Muscle of leg (tissue), 11 donors: Measurements from ENCODE around the gene BMPR1A. TPM values are rescaled to one million over a fixed set of nuclear protein-coding genes. Genes with fewer than 3 reads are reported as not detected.
"Not testable (repeated sequence)": the region's sequence is repeated elsewhere in the genome, so short reads cannot be mapped to it uniquely, and the experiment has no call there.

Source experiments
- DNase-seq: peaks from one replicate; pipeline ENCODE4 v3.0.0; 2013
- H3K27ac ChIP-seq: one replicate; pipeline ENCODE4 v1.5.1; 2013; ENCODE audit warnings: mild to moderate bottlenecking, low read length, control low read depth
- H3K27me3 ChIP-seq: one replicate; pipeline ENCODE4 v1.6.1; 2013; ENCODE audit warnings: low read length; ENCODE audit not compliant: control insufficient read depth, insufficient read depth
- H3K36me3 ChIP-seq: one replicate; pipeline ENCODE4 v1.6.1; 2013; ENCODE audit warnings: low read length; ENCODE audit not compliant: control insufficient read depth, insufficient read depth
- H3K4me1 ChIP-seq: one replicate; pipeline ENCODE4 v1.6.1; 2013; ENCODE audit warnings: low read length; ENCODE audit not compliant: control insufficient read depth, insufficient read depth
- H3K4me3 ChIP-seq: one replicate; pipeline ENCODE4 v1.5.1; 2013; ENCODE audit warnings: low read length, control low read depth
- H3K9me3 ChIP-seq: replicated peaks from 2 replicates; pipeline ENCODE4 v1.6.1; 2013; ENCODE audit warnings: low read depth, low read length; ENCODE audit not compliant: control insufficient read depth
- WGBS: methylation state at CpG from one replicate; pipeline ENCODE4 v1.1.5; 2013; ENCODE audit warnings: missing lambda C conversion rate; ENCODE audit not compliant: insufficient coverage; 5-methylcytosine and 5-hydroxymethylcytosine counted together
- polyA plus RNA-seq, 8 donors: library from polyadenylated mRNA; unstranded; fragments of 120-200 nt; gene quantifications; one replicate each; pipeline versions ENCODE4 v1.2.1 to v1.2.3, GENCODE V29; 2013; ENCODE audit warnings: inconsistent platforms in 1 of 8, low replicate concordance in 1 of 8; ENCODE audit not compliant: insufficient read length in 8 of 8, insufficient read depth in 1 of 8
- total RNA-seq: library from RNA; stranded (reverse); fragments of 120-200 nt; gene quantifications from one replicate; pipeline ENCODE4 v1.2.4, GENCODE V29; 2013

BMPR1A gene
- total and polyA plus RNA-seq, 9 donors, result 32.6 to 61.4 (median 46.6) TPM

GRCh38 chr10:86940076-86940475 lies 183.7 kb downstream of the BMPR1A start:
- not testable (repeated sequence) for H3K27ac ChIP-seq, H3K36me3 ChIP-seq, H3K9me3 ChIP-seq, DNase-seq, H3K4me3 ChIP-seq, H3K27me3 ChIP-seq, H3K4me1 ChIP-seq
- WGBS, result 83% methylated on average over 9 of the region's 16 CpGs

GRCh38 chr10:86940677-86941076 lies 184.3 kb downstream of the BMPR1A start:
- DNase-seq, result no peak
- Histone ChIP-seq H3K4me1 (peaks cover 14% of the 10 kb centered on the region), H3K36me3 (no peaks in the 10 kb centered on the region), H3K27me3 (peaks cover 3% of the 10 kb centered on the region), H3K27ac (no peak overlapping the region), H3K4me3 (no peak overlapping the region), H3K9me3 (no peaks in the 10 kb centered on the region)
- 92% methylated on average over 4 of the region's 6 CpGs for WGBS

DNA sequence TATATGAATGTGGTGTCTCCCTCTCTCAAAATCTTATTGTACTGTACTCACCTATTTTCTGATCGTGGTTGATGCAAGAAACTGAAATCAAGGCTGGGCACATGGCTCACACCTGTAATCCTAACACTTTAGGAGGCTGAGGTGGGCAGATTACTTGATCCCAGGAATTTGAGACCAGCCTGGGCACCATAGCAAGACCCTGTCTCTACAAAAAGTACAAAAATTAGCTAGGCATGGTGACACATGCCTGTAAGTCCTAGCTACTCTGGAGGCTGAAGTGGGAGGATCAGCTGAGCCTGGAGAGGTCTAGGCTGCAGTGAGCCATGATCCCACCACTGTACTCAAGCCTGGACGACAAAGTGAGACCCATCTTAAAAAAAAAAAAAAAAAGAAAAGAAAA lies 185.0 kb downstream of the BMPR1A start:
- no peak for DNase-seq
- H3K4me1 ChIP-seq, result peaks cover 21% of the 10 kb centered on the region
- H3K36me3 ChIP-seq, result no peaks in the 10 kb centered on the region
- peaks cover 3% of the 10 kb centered on the region for H3K27me3 ChIP-seq
- no CpG with 5 or more reads among the region's 2 CpGs for WGBS
- no peak overlapping the region for H3K27ac ChIP-seq
- H3K9me3 ChIP-seq, result no peaks in the 10 kb centered on the region
- no peak overlapping the region for H3K4me3 ChIP-seq

GRCh38 chr10:86941991-86942421 lies 185.6 kb downstream of the BMPR1A start:
- Histone ChIP-seq H3K27me3 (peaks cover 3% of the 10 kb centered on the region), H3K36me3 (no peaks in the 10 kb centered on the region), H3K4me3 (no peak overlapping the region), H3K9me3 (no peaks in the 10 kb centered on the region), H3K27ac (no peak overlapping the region), H3K4me1 (peaks cover 21% of the 10 kb centered on the region)
- 91% methylated on average over 14 of the region's 14 CpGs for WGBS
- DNase-seq, result no peak

- peak; percentile 28 for DNase-seq
- Histone ChIP-seq H3K4me3 (no peak overlapping the region), H3K27ac (no peak overlapping the region), H3K9me3 (no peaks in the 10 kb centered on the region), H3K36me3 (no peaks in the 10 kb centered on the region), H3K27me3 (peaks cover 3% of the 10 kb centered on the region), H3K4me1 (peaks cover 21% of the 10 kb centered on the region)
- WGBS, result 49% methylated on average over 86 of the region's 94 CpGs
Measured at GRCh38 chr10:86942441-86943315, 186.3 kb downstream of the BMPR1A start.

GRCh38 chr10:86943316-86944030 lies 187.1 kb downstream of the BMPR1A start:
- Histone ChIP-seq H3K36me3 (no peaks in the 10 kb centered on the region), H3K27me3 (peaks cover 3% of the 10 kb centered on the region), H3K9me3 (no peaks in the 10 kb centered on the region), H3K4me3 (no peak overlapping the region), H3K27ac (no peak overlapping the region), H3K4me1 (peaks cover 21% of the 10 kb centered on the region)
- DNase-seq, result no peak
- WGBS, result 89% methylated on average over 30 of the region's 30 CpGs

GRCh38 chr10:86944031-86944419 lies 187.6 kb downstream of the BMPR1A start:
- WGBS, result 92% methylated on average over 4 of the region's 4 CpGs
- H3K27me3 ChIP-seq, result peaks cover 3% of the 10 kb centered on the region
- DNase-seq, result no peak
- no peak overlapping the region for H3K27ac ChIP-seq
- no peak overlapping the region for H3K4me3 ChIP-seq
- peaks cover 21% of the 10 kb centered on the region for H3K4me1 ChIP-seq
- no peaks in the 10 kb centered on the region for H3K36me3 ChIP-seq
- no peaks in the 10 kb centered on the region for H3K9me3 ChIP-seq

DNA sequence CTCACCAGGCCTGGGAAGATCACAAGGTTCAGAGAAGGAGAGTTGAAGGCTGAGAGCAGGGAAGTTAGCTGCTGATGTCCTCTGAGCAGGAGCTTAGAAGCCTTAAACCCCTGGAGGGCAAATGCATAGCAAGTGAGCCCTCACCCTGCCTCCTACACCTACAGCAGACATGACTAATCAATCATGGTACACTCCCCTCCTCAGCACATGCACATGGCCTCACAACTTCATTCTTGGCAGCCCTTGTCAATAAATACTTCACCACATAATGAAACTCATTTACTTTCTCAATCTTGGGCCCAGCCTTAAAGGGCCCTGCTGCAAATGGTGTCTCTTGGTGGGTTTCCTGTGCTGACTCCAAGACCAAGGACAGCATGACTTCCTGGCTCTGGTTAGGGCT lies 188.1 kb downstream of the BMPR1A start:
- H3K27ac ChIP-seq, result no peak overlapping the region
- H3K36me3 ChIP-seq, result no peaks in the 10 kb centered on the region
- peaks cover 21% of the 10 kb centered on the region for H3K4me1 ChIP-seq
- no peak overlapping the region for H3K4me3 ChIP-seq
- peaks cover 3% of the 10 kb centered on the region for H3K27me3 ChIP-seq
- H3K9me3 ChIP-seq, result no peaks in the 10 kb centered on the region
- peak; percentile 20 for DNase-seq

- Histone ChIP-seq H3K27ac (no peak overlapping the region), H3K9me3 (no peaks in the 10 kb centered on the region), H3K36me3 (no peaks in the 10 kb centered on the region), H3K4me3 (no peak overlapping the region), H3K4me1 (peaks cover 19% of the 10 kb centered on the region), H3K27me3 (peaks cover 3% of the 10 kb centered on the region)
- 74% methylated on average over 3 of the region's 3 CpGs for WGBS
- DNase-seq, result no peak
Measured at GRCh38 chr10:86944907-86945306, 188.5 kb downstream of the BMPR1A start.

- 40% methylated on average over 14 of the region's 18 CpGs for WGBS
- DNase-seq, result peak; percentile 70
Measured at GRCh38 chr10:86945361-86946212, 189.2 kb downstream of the BMPR1A start.

More at GRCh38 chr10:86945361-86946212, 189.2 kb downstream of the BMPR1A start:
- H3K27me3 ChIP-seq, result peaks cover 3% of the 10 kb centered on the region
- H3K4me3 ChIP-seq, result no peak overlapping the region
- peaks cover 19% of the 10 kb centered on the region for H3K4me1 ChIP-seq
- no peak overlapping the region for H3K27ac ChIP-seq
- no peaks in the 10 kb centered on the region for H3K36me3 ChIP-seq
- H3K9me3 ChIP-seq, result no peaks in the 10 kb centered on the region
